ENCODE measurements around the gene ZNF821.

DNA sequence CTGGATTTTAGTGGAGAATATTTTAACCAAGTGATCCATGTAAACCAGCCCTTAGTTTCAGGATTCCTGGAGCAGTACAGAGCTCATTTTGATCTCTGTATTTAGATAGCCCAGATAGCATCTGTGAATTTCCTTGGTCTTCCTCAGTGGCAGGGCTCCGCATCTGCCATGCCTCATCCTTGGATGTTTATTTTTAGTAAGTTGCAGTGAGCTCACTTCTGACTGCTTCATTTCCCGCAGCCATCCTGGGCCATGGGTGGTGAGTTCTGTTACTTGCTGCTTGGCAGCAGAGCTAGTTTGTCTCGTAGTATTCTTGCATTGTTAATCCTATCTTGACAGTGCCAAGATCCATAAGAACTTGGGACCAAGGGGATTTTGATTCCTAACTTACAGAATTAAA lies 45.1 kb upstream of the ZNF821 start:
- TF ChIP-seq EZH2 (IDR thresholded peaks at IDR 0.05; ENCODE audit: borderline replicate concordance, low read depth, low read length, severe bottlenecking) = no peak
- TF ChIP-seq, protein P1, sequence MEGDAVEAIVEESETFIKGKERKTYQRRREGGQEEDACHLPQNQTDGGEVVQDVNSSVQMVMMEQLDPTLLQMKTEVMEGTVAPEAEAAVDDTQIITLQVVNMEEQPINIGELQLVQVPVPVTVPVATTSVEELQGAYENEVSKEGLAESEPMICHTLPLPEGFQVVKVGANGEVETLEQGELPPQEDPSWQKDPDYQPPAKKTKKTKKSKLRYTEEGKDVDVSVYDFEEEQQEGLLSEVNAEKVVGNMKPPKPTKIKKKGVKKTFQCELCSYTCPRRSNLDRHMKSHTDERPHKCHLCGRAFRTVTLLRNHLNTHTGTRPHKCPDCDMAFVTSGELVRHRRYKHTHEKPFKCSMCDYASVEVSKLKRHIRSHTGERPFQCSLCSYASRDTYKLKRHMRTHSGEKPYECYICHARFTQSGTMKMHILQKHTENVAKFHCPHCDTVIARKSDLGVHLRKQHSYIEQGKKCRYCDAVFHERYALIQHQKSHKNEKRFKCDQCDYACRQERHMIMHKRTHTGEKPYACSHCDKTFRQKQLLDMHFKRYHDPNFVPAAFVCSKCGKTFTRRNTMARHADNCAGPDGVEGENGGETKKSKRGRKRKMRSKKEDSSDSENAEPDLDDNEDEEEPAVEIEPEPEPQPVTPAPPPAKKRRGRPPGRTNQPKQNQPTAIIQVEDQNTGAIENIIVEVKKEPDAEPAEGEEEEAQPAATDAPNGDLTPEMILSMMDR (IDR thresholded peaks at IDR 0.05; ENCODE audit: borderline replicate concordance, extremely low read depth, low read length, poor library complexity, severe bottlenecking) = no peak

Data from DND-41 (cell line).